ENCODE measurements around the gene CHST11. TPM values are rescaled to one million over a fixed set of nuclear protein-coding genes. Genes with fewer than 3 reads are reported as not detected.

CHST11 gene
- total RNA-seq, 1 experiment from 2014 or later, result 1.1 TPM

- POLR2A ChIA-PET (ENCODE audit: low non-redundant PET), result no interaction called here
- CTCF ChIA-PET, result no interaction called here
Measured at GRCh38 chr12:104734541-104735095, 277.9 kb downstream of the CHST11 start.

GRCh38 chr12:104735801-104736200 is 279.1 kb downstream of the CHST11 start:
- POLR2A ChIA-PET (ENCODE audit: low non-redundant PET), result no interaction called here
- TF ChIP-seq EZH2 (IDR thresholded peaks at IDR 0.05; ENCODE audit: borderline replicate concordance, low read depth, low read length, poor library complexity, severe bottlenecking) (no peak), CTCF (conservative IDR thresholded peaks at IDR 0.05; ENCODE audit: low read depth, low read length) (no peak)

More at GRCh38 chr12:104734541-104735095, 277.9 kb downstream of the CHST11 start:
- H3K27ac ChIP-seq (ENCODE audit: low read depth, low read length, poor library complexity, severe bottlenecking), result no peak overlapping the region
- no peaks in the 10 kb centered on the region for H3K4me1 ChIP-seq (ENCODE audit: insufficient read depth, low read length, poor library complexity, severe bottlenecking)
- BruUV-seq (replicated peaks), result no TSS peak
- no peaks in the 10 kb centered on the region for H3K27me3 ChIP-seq (replicated peaks; ENCODE audit: insufficient read depth, low read depth, low read length, poor library complexity)
- no peak overlapping the region for H3K4me3 ChIP-seq (ENCODE audit: low read depth, low read length, poor library complexity, severe bottlenecking)
- DNase-seq (ENCODE audit: low spot score), result no peak
- intact Hi-C loops (cut with micrococcal nuclease; ENCODE audit: unreplicated experiment), result no loop called here
- TF ChIP-seq CTCF (conservative IDR thresholded peaks at IDR 0.05; ENCODE audit: low read depth, low read length), result no peak
- no peak for TF ChIP-seq EZH2 (IDR thresholded peaks at IDR 0.05; ENCODE audit: borderline replicate concordance, low read depth, low read length, poor library complexity, severe bottlenecking)
- no peaks in the 10 kb centered on the region for H3K9me3 ChIP-seq (ENCODE audit: low read depth, low read length, poor library complexity, severe bottlenecking)
- no peaks in the 10 kb centered on the region for H3K36me3 ChIP-seq (ENCODE audit: insufficient read depth, low read length, poor library complexity, severe bottlenecking)

DNA sequence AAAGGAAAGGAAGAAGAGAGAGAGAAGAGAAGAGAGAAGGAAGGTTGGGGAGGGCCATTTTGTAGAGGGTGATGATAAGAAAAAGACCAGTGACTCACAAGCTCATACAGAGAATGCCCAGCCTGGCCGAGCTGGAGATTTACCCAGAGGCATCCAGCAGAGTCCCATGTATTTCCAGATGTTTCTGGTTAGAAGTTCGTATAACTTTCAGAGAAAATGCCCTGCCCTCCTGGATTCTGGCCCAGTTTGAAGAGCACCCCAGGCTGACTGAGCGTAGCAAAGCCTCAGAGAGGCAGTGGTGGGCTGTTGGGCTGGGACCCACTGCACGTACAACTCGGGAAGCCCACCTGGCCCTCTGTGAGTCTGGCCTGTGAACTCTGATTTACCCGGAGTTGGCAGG is 279.6 kb downstream of the CHST11 start:
- BruUV-seq (replicated peaks), result no TSS peak
- ChIA-PET CTCF (no interaction called here), POLR2A (ENCODE audit: low non-redundant PET) (no interaction called here)
- intact Hi-C loops (cut with micrococcal nuclease; ENCODE audit: unreplicated experiment), result no loop called here
- Histone ChIP-seq H3K4me3 (ENCODE audit: low read depth, low read length, poor library complexity, severe bottlenecking) (no peak overlapping the region), H3K9me3 (ENCODE audit: low read depth, low read length, poor library complexity, severe bottlenecking) (no peaks in the 10 kb centered on the region), H3K36me3 (ENCODE audit: insufficient read depth, low read length, poor library complexity, severe bottlenecking) (no peaks in the 10 kb centered on the region), H3K27ac (ENCODE audit: low read depth, low read length, poor library complexity, severe bottlenecking) (no peak overlapping the region), H3K4me1 (ENCODE audit: insufficient read depth, low read length, poor library complexity, severe bottlenecking) (no peaks in the 10 kb centered on the region), H3K27me3 (replicated peaks; ENCODE audit: insufficient read depth, low read depth, low read length, poor library complexity) (no peaks in the 10 kb centered on the region)
- TF ChIP-seq EZH2 (IDR thresholded peaks at IDR 0.05; ENCODE audit: borderline replicate concordance, low read depth, low read length, poor library complexity, severe bottlenecking) (no peak), CTCF (conservative IDR thresholded peaks at IDR 0.05; ENCODE audit: low read depth, low read length) (no peak)
- peak; percentile 27 for DNase-seq (ENCODE audit: low spot score)

More at GRCh38 chr12:104735801-104736200, 279.1 kb downstream of the CHST11 start:
- DNase-seq (ENCODE audit: low spot score), result no peak
- Histone ChIP-seq H3K27ac (ENCODE audit: low read depth, low read length, poor library complexity, severe bottlenecking) (no peak overlapping the region), H3K9me3 (ENCODE audit: low read depth, low read length, poor library complexity, severe bottlenecking) (no peaks in the 10 kb centered on the region), H3K36me3 (ENCODE audit: insufficient read depth, low read length, poor library complexity, severe bottlenecking) (no peaks in the 10 kb centered on the region), H3K27me3 (replicated peaks; ENCODE audit: insufficient read depth, low read depth, low read length, poor library complexity) (no peaks in the 10 kb centered on the region), H3K4me1 (ENCODE audit: insufficient read depth, low read length, poor library complexity, severe bottlenecking) (no peaks in the 10 kb centered on the region), H3K4me3 (ENCODE audit: low read depth, low read length, poor library complexity, severe bottlenecking) (no peak overlapping the region)
- intact Hi-C loops (cut with micrococcal nuclease; ENCODE audit: unreplicated experiment), result no loop called here
- CTCF ChIA-PET, result no interaction called here
- no TSS peak for BruUV-seq (replicated peaks)

Data from A673 (cell line).